Osteocyte (in vitro differentiated cells): ENCODE data around the gene ERICH2. TPM values are rescaled to one million over a fixed set of nuclear protein-coding genes. Genes with fewer than 3 reads are reported as not detected.

ENCODE experiments used
- DNase-seq: peaks from one replicate; pipeline ENCODE4 v3.0.0; 2021; ENCODE audit warnings: mixed read lengths; ENCODE audit not compliant: unreplicated experiment; ENCODE audit errors: extremely low spot score
- H3K27ac Mint-ChIP-seq: one replicate; pipeline ENCODE4 v1.8.0; 2021; ENCODE audit warnings: mild to moderate bottlenecking, mixed read lengths; ENCODE audit not compliant: unreplicated experiment
- H3K27me3 Mint-ChIP-seq: one replicate; pipeline ENCODE4 v1.8.0; 2021; ENCODE audit warnings: mixed read lengths; ENCODE audit not compliant: unreplicated experiment
- H3K36me3 Mint-ChIP-seq: one replicate; pipeline ENCODE4 v1.8.0; 2021; ENCODE audit warnings: mixed read lengths; ENCODE audit not compliant: unreplicated experiment
- H3K4me1 Mint-ChIP-seq: one replicate; pipeline ENCODE4 v1.8.0; 2021; ENCODE audit warnings: mixed read lengths; ENCODE audit not compliant: unreplicated experiment
- H3K4me3 Mint-ChIP-seq: one replicate; pipeline ENCODE4 v1.8.0; 2021; ENCODE audit warnings: mild to moderate bottlenecking, moderate library complexity, mixed read lengths; ENCODE audit not compliant: unreplicated experiment
- H3K9me3 Mint-ChIP-seq: one replicate; pipeline ENCODE4 v1.8.0; 2021; ENCODE audit warnings: mixed read lengths; ENCODE audit not compliant: unreplicated experiment
- total RNA-seq: library from RNA; stranded (reverse); gene quantifications from 2 replicates; pipeline ENCODE4 v1.2.1, GENCODE V29; 2021
- TF ChIP-seq, protein P1 (sequence below): fragments of 200-600 bp; sonication (generic); IDR thresholded peaks from 2 replicates; pipeline ENCODE4 v1.5.0; 2021; ENCODE audit warnings: antibody characterized with exemption, mild to moderate bottlenecking, moderate library complexity

The ERICH2 gene
- total RNA-seq, 1 donor from 2014 or later = not detected

DNA sequence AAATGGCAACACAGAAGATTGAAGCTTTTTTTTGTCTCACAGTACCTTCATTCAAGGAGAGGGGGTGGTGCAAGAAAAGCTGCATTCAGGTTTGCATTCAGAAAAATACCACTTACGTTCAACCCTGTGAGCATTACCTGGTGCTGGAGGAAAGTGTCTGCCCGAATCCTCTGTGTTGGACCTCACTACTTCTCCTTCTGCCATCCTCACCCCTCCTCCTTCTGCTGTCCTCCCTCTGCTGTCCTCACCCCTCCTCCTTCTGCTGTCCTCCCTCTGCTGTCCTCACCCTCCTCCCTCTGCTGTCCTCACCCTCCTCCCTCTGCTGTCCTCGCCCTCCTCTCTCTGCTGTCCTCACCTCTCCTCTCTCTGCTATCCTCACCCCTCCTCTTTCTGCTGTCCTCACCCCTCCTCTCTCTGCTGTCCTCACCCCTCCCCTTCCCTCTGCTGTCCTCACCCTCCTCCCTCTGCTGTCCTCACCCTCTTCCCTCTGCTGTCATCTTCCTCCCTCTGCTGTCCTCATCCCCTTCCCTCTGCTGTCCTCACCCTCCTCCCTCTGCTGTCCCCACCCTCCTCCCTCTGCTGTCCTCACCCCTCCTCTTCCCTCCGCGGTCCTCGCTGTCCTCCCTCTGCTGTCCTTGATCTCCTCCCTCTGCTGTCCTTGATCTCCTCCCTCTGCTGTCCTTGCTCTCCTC is 57.8 kb downstream of the ERICH2 start:
- Mint-ChIP-seq H3K27ac (no peak overlapping the region), H3K27me3 (peaks cover 68% of the 10 kb centered on the region), H3K36me3 (no peaks in the 10 kb centered on the region), H3K4me3 (no peak overlapping the region), H3K9me3 (no peaks in the 10 kb centered on the region), H3K4me1 (peaks cover 2% of the 10 kb centered on the region)
- TF ChIP-seq, protein P1, sequence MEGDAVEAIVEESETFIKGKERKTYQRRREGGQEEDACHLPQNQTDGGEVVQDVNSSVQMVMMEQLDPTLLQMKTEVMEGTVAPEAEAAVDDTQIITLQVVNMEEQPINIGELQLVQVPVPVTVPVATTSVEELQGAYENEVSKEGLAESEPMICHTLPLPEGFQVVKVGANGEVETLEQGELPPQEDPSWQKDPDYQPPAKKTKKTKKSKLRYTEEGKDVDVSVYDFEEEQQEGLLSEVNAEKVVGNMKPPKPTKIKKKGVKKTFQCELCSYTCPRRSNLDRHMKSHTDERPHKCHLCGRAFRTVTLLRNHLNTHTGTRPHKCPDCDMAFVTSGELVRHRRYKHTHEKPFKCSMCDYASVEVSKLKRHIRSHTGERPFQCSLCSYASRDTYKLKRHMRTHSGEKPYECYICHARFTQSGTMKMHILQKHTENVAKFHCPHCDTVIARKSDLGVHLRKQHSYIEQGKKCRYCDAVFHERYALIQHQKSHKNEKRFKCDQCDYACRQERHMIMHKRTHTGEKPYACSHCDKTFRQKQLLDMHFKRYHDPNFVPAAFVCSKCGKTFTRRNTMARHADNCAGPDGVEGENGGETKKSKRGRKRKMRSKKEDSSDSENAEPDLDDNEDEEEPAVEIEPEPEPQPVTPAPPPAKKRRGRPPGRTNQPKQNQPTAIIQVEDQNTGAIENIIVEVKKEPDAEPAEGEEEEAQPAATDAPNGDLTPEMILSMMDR = no peak
- no peak for DNase-seq

DNA sequence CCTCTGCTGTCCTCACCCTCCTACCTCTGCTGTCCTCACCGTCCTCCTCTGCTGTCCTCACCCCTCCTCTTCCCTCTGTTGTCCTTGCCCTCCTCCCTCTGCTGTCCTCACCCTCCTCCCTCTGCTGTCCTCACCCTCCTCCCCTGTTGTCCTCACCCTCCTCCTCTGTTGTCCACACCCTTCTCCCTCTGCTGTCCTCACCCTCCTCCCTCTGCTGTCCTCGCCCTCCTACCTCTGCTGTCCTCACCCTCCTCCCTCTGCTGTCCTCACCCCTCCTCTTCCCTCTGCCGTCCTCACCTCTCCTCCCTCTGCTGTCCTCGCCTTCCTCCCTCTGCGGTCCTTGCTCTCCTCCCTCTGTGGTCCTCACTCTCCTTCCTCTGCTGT is 58.3 kb downstream of the ERICH2 start:
- H3K27ac Mint-ChIP-seq = no peak overlapping the region
- peaks cover 69% of the 10 kb centered on the region for H3K27me3 Mint-ChIP-seq
- no peak overlapping the region for H3K4me3 Mint-ChIP-seq
- H3K4me1 Mint-ChIP-seq = peaks cover 2% of the 10 kb centered on the region
- TF ChIP-seq, protein P1 = no peak
- no peaks in the 10 kb centered on the region for H3K9me3 Mint-ChIP-seq
- no peaks in the 10 kb centered on the region for H3K36me3 Mint-ChIP-seq
- DNase-seq = no peak

DNA sequence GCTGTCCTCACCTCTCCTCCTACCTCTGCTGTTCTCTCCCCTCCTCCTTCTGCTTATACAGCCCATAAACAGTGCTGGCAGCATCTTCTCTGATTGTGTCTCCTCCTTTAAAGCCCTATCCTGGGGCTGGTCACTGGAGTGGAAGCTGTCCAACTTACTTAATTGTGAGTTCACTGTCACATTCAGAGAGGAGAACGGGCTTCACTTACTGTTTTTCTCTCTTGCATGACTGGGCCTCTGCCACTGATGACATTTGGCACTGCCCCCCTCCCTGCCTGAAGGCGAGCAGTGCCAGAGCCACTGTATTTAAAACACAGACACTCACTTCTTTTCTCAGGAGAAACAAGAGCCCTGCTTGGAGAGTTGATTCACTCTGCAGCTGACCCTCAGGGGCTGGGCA is 58.9 kb downstream of the ERICH2 start:
- Mint-ChIP-seq H3K4me3 (no peak overlapping the region), H3K4me1 (no peaks in the 10 kb centered on the region), H3K9me3 (no peaks in the 10 kb centered on the region), H3K27ac (no peak overlapping the region), H3K36me3 (no peaks in the 10 kb centered on the region), H3K27me3 (peaks cover 64% of the 10 kb centered on the region)
- no peak for DNase-seq
- TF ChIP-seq, protein P1 = no peak

DNA sequence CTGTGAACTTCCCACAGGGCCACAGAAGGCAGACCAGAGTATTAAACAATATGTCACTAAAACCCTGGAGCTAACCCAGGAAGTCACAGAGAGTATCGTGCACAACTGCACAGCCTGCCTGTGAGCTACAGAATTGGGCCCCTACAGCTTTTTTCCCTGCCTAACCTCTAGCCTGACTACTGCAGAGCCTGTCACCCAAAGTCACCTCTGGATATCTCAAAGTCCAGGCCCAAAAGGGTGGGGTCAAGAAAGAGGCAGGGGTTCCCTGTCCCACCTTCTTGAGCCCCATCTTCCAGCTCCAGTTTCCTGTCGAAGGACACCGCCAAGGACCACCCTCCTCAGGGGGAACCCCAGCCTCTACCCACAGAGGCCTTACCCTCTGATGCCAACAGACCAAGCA is 60.0 kb downstream of the ERICH2 start:
- H3K27ac Mint-ChIP-seq = no peak overlapping the region
- no peaks in the 10 kb centered on the region for H3K4me1 Mint-ChIP-seq
- H3K9me3 Mint-ChIP-seq = no peaks in the 10 kb centered on the region
- H3K36me3 Mint-ChIP-seq = no peaks in the 10 kb centered on the region
- no peak overlapping the region for H3K4me3 Mint-ChIP-seq
- no peak for DNase-seq
- TF ChIP-seq, protein P1 = no peak
- H3K27me3 Mint-ChIP-seq = peaks cover 55% of the 10 kb centered on the region

DNA sequence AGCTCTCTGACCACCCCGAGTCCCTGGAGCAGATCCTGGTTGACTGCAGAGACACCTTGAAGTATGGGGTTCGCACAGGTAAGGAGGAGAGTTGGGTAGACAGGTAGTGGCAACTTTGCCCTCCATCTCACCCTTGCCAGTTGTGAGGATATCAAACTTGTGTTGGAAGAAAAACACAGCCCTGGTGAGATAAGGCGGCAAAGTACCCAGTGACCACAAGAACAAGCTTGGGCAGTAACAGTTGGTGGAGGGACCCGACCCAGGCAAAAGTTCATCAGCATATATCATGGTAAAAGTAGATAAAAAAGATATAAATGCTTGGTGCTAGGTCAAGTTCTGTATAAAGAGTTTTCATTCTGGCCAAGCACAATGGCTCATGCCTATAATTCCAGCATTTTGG is 60.9 kb downstream of the ERICH2 start:
- TF ChIP-seq, protein P1 = no peak
- Mint-ChIP-seq H3K36me3 (no peaks in the 10 kb centered on the region), H3K27me3 (peaks cover 57% of the 10 kb centered on the region), H3K4me1 (no peaks in the 10 kb centered on the region), H3K27ac (no peak overlapping the region), H3K4me3 (no peak overlapping the region), H3K9me3 (no peaks in the 10 kb centered on the region)
- no peak for DNase-seq
